Posterior cingulate gyrus (tissue), 11 donors: ENCODE results near the gene CTTN.
A peak's percentile ranks its signal among the peaks of the same experiment; 100 is the strongest.

ENCODE experiments used
- DNase-seq, 10 donors: peaks; one replicate each; pipeline versions ENCODE4 v3.0.0 to v3.0.0-alpha.2; 2020 to 2021; ENCODE audit warnings: mixed read lengths in 3 of 10
- intact Hi-C: fragments of 100-400 bp; cut with DNase I; formaldehyde crosslinking; loops from one replicate; pipeline ENCODE4 v1.15.1; 2023

Gene CTTN

GRCh38 chr11:70467201-70468085 lies 69.1 kb downstream of the CTTN start:
- peak; percentile 52 to 95 (median 78) for DNase-seq
- intact Hi-C loops: loop anchor here (1.0 kb wide), 1 partner anchor 288 kb away; no protein-coding TSS in a partner anchor

- no peak for DNase-seq
- intact Hi-C loops: no loop called here
Measured at GRCh38 chr11:70468256-70469195, 70.2 kb downstream of the CTTN start.

GRCh38 chr11:70470127-70470526 lies 71.8 kb downstream of the CTTN start:
- intact Hi-C loops: no loop called here
- DNase-seq: no peak

GRCh38 chr11:70471254-70471653 lies 72.9 kb downstream of the CTTN start:
- no peak for DNase-seq
- intact Hi-C loops: no loop called here

GRCh38 chr11:70472240-70472639 lies 73.9 kb downstream of the CTTN start:
- intact Hi-C loops: no loop called here
- DNase-seq: no peak

- intact Hi-C loops: no loop called here
- DNase-seq: no peak
Measured at GRCh38 chr11:70473186-70473872, 75.0 kb downstream of the CTTN start.

GRCh38 chr11:70473873-70474690 lies 75.8 kb downstream of the CTTN start:
- intact Hi-C loops: no loop called here
- peak in 1 of 10 donors; percentile 14 for DNase-seq

GRCh38 chr11:70474710-70475109 lies 76.4 kb downstream of the CTTN start:
- peak in 1 of 10 donors; percentile 55 for DNase-seq
- intact Hi-C loops: no loop called here

GRCh38 chr11:70476669-70477068 lies 78.3 kb downstream of the CTTN start:
- peak in 1 of 10 donors; percentile 38 for DNase-seq
- intact Hi-C loops: no loop called here

- intact Hi-C loops: no loop called here
Measured at GRCh38 chr11:70477176-70477575, 78.8 kb downstream of the CTTN start.

GRCh38 chr11:70477609-70478008 lies 79.3 kb downstream of the CTTN start:
- intact Hi-C loops: no loop called here
- peak in 8 of 10 donors; percentile 45 to 94 (median 62) for DNase-seq

More at GRCh38 chr11:70477176-70477575, 78.8 kb downstream of the CTTN start:
- peak in 1 of 10 donors; percentile 20 for DNase-seq

GRCh38 chr11:70478166-70478890 lies 80.0 kb downstream of the CTTN start:
- intact Hi-C loops: no loop called here
- DNase-seq: peak in 2 of 10 donors; percentile 80 to 84

- intact Hi-C loops: no loop called here
- DNase-seq: peak in 4 of 10 donors; percentile 12 to 56 (median 28)
Measured at GRCh38 chr11:70480711-70481110, 82.4 kb downstream of the CTTN start.

GRCh38 chr11:70481625-70482528 lies 83.5 kb downstream of the CTTN start:
- intact Hi-C loops: no loop called here

GRCh38 chr11:70482529-70482917 lies 84.2 kb downstream of the CTTN start:
- peak in 6 of 10 donors; percentile 42 to 93 (median 77) for DNase-seq
- intact Hi-C loops: no loop called here

More at GRCh38 chr11:70481625-70482528, 83.5 kb downstream of the CTTN start:
- peak in 3 of 10 donors; percentile 40 to 69 (median 50) for DNase-seq

GRCh38 chr11:70483077-70483861 lies 84.9 kb downstream of the CTTN start:
- DNase-seq: peak in 4 of 10 donors; percentile 48 to 85 (median 70)
- intact Hi-C loops: no loop called here

- DNase-seq: peak in 1 of 10 donors; percentile 50
Measured at GRCh38 chr11:70483917-70484316, 85.6 kb downstream of the CTTN start.

More at GRCh38 chr11:70483917-70484316, 85.6 kb downstream of the CTTN start:
- intact Hi-C loops: no loop called here
